Activated CD4-positive, alpha-beta T cell treated with anti-CD3 and anti-CD28 coated beads, Interleukin-2, amount 50 U/mL, for 4 hours (primary cell): Measurements from ENCODE around the gene HBA1.
"Not testable (repeated sequence)": the region's sequence is repeated elsewhere in the genome, so short reads cannot be mapped to it uniquely, and the experiment has no call there.

Experiments
- DNase-seq, 2 experiments: peaks; one replicate each; pipeline ENCODE4 v3.0.0-alpha.2; 2020

HBA1 gene

DNA sequence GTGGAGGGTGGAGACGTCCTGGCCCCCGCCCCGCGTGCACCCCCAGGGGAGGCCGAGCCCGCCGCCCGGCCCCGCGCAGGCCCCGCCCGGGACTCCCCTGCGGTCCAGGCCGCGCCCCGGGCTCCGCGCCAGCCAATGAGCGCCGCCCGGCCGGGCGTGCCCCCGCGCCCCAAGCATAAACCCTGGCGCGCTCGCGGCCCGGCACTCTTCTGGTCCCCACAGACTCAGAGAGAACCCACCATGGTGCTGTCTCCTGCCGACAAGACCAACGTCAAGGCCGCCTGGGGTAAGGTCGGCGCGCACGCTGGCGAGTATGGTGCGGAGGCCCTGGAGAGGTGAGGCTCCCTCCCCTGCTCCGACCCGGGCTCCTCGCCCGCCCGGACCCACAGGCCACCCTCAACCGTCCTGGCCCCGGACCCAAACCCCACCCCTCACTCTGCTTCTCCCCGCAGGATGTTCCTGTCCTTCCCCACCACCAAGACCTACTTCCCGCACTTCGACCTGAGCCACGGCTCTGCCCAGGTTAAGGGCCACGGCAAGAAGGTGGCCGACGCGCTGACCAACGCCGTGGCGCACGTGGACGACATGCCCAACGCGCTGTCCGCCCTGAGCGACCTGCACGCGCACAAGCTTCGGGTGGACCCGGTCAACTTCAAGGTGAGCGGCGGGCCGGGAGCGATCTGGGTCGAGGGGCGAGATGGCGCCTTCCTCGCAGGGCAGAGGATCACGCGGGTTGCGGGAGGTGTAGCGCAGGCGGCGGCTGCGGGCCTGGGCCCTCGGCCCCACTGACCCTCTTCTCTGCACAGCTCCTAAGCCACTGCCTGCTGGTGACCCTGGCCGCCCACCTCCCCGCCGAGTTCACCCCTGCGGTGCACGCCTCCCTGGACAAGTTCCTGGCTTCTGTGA is at the start of gene HBA1:
TSS of gene HBA1 (plus strand) at position 204 of the 906 bp plus-strand sequence. CDS start at position 241, 37 bp downstream.
- DNase-seq: not testable (repeated sequence)

DNA sequence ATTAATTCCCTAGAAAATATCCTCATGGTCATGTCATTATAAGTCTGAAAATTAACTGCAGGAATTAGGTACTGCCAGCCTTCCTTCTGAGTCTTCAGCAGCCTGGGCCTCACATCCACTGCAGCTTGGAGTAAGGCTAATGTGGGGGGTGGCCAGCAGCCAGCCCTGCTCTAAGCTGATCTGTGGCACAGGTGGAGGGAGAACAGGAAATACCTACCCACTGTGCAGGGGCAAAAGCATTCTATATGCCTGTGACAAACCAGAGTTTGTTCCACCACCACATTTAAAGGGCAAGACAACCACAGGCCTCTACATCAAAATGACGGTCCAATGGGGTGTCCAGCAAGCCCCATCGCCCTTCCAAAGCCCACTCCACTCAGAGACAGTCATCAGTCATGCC is 47.4 kb upstream of the HBA1 start:
- DNase-seq: no peak

DNA sequence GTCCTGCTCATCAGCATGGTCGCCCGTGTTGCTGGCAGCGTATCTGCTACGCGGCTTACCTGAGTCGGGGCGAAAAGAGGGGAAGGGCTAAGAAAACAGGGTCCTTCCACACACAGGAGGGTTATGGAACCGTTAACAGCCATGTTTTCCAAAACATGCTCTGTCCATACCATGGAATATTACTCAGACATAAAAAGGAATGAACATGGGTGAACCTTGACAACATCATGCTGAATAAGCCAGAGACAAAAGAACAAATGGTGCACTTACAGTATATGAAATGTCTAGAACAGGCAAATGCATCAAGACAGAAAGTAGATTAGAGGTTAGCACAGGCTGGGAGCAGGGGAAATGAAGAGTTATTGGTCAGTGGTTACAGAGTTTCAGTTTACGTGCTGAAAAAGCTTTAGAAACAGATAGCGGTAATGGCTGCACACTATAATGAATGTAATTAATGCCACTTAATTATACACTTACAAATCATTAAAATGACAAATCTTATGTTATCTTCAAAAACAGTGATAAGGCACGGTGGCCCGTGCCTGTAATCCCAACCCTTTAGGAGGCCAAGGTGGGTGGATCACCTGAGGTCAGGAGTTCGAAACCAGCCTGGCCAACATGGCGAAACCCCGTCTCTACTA is 45.8 kb upstream of the HBA1 start:
- DNase-seq: no peak

DNA sequence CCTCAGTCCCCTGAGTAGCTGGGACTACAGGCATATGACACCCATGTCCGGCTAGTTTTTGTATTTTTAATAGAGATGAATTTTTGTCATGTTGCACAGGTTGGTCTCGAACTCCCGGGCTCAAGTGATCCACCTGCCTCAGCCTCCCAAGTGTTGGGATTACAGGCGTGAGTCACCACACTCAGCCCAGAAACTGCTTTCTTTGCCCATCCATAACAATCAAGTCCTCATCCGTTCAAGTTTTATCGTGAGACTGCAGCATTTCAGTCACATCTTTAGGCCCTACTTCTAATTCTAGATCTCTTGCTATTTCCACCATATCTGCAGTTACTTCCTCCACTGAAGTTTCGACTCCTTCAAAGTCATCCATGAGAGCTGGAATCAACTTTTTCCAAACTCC is 44.4 kb upstream of the HBA1 start:
- no peak for DNase-seq

DNA sequence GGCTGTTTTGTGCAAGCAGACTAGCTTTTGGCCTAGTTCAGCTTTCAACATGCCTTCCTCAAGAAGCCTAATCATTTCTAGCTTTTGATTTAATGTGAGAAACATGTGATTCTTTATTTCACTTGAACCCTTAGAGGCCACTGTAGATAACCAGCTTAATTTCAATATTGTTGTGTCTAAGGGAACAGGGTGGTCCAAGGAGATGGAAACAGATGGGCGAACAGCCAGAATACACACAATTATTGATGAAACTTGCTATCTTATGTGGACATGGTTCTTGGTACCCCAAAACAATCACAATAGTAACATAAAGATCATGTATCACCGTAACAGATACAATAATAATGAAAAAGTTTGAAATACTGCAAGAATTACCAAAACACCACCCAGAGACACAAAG is 42.8 kb upstream of the HBA1 start:
- DNase-seq: no peak

DNA sequence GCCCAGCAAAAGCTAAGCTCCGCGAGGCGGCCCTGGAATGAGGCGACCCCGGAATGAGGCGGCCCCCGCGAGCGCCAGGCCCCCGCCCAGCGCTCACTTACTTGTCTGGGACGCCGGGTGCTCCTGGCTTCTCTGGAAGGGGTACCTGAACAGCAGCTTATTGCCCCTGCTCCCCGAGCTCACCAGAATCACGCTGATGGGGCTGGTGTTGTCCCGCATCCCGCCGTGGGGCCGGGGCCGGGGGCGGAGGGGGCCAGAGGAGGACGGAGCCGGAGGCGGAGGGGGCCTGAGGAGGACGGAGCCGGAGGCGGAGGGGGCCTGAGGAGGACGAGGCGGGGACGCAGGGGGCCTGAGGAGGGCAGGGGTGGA is 38.4 kb upstream of the HBA1 start:
- peak; percentile 13 to 24 for DNase-seq

DNA sequence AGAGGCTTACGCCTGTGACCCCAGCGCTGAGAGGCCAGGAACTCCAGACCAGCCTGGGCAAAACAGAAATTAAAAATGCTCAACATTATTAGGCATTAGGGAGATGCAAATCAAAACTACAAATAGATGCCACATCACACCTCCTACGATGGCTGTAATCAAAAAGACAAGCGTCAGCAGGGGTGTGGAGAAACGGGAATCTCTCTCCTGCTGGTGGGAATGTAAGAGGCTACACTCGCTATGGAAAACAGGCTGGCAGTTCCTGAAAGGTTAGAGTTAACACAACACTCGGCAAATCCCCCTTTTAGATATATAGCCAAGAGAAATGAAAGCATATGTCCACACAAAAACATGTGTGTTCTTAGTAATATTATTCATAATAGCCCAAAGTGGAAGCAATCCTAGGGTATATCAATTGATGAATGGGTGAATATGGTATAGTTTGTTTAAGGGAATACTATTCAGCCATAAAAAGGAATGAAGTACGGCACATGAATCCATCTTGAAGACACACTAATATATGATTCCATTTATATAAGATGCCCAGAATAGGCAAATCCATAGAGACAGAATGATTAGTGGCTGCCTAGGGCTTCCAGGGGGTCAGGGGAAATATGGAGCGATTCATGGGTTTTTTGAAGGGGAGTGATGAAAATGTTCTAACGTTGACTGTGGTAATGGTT is 36.2 kb upstream of the HBA1 start:
- DNase-seq: no peak

DNA sequence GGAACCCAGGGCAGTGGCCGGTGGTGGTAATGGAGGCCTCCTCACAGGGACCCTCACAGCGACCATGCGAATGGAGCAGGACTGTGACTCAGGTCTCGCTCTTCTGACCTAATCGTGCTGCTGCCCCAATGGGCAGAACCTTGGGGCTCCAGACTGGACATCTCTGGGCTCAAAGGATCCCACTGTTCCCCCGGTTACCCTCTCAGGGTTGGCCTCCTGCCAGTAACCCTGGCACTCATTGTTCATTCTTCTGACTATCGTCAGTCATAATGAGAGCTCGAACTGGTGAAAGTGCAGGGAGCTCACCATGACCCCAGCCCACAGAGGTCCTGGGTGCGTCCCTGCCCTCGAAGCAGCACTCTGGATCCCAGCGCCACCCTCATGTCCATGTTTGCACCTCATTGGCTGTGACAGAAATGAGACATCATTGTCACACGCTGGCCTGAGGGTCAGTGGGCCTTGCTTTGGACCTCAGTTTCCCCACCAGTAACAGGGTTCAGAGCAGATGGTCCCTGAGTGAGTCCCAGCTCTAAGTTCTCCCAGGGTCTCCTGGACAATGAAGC is 34.0 kb upstream of the HBA1 start:
- no peak for DNase-seq

DNA sequence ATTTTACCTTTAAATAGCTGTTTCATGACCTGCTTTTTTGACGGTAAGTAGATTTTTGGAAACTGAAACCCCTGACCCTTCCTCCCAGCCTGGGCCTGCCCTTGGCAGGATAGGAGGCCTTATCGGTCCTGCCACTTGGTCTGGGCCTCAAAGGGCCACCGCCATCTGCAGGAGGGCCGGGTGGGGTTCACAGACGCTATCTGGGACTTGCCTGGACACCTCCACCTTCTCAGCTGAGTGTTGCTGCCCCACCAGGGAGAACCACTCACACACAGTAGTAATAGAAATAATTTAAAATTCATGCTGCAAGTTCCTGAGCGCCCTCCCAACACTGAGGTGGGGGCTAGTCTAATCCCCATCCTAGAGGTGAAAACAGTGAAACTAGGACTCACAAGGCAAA is 33.4 kb upstream of the HBA1 start:
- DNase-seq: no peak

DNA sequence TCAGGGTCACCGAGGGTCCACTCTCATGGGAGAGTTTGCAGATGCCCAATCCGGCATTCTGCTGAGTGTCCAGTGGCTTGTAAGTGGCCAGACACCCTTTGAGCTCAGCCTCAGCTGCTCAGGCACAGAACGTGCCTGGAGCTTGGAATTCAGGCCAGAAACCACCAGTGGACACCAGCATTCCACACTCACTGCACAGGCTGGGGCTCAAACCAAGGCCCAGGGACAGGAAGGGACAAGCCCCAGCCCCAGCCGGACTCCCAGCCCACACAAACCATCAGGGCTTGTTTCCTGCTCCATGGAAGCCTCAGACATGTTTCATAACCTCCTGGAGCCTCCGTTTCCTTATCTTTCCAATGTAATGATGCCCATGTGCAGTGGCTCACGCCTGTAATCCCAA is 33.0 kb upstream of the HBA1 start:
- no peak for DNase-seq

DNA sequence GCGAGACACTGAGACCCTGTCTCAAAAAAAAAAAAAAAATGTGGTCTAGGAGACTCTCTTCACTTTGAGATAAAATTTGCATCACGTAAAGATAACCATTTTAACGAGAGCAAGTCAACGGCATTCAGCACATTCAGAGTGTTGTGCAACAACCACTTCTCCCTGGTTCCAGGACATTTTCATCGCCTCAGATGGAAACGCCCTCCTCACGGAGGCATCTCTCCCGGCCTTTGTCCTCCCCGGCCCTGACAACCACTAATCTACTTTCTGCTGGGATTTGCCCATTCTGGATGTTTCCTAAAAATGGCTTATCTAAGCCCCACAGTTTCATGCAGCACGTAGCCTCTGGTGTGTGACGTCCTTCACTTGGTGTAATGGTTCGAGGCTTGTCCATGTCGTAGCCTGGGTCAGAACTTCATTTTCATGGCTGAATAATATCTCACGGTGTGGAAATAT is 31.7 kb upstream of the HBA1 start:
- DNase-seq: no peak

DNA sequence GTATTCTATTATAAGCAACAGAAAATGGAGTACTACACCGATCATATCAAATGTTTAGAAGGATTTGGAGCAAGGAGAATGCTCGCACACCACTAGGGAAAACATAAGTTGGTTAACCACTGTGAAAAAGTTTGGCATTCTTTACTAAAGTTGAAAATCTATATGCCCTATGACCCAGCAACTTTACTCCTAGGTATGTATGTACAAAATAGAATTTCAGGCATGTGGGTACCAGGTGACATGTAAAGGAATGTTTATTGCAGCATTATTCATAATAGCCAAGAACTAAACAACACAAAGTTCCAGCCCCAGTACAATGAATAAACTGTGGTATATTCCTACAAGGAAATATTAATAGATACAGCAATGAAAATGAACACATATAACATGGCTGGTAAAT is 29.8 kb upstream of the HBA1 start:
- DNase-seq: no peak

DNA sequence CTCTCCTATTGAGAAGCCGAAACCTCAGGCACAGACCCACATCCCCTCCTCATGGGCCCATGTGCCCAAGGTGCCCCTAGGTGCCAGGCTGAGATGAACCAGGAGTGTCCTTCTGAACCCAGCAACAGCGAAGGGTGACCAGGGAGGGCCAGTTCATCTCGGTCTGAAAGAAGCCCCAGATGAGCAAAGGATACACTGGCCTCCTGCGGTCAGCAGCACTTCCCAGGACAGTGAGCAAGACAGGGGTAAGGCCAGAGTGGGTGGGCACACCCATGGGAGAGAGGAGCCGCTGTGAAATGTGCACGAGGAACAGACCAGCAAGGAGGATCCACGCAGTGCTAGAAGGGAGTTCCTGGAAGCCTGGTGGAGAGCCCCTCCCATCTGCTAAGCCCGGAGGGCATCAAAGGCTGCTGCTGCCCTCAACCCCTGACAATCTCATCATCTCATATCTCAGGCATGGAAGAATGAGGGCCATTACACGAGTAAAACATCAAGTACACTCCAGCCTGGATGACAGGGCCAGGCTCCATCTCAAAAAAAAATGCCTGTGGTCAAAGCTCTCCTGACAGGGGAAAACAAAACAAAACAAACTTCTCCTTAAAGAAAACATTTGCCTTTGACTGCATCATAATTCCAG is 27.3 kb upstream of the HBA1 start:
- no peak for DNase-seq

DNA sequence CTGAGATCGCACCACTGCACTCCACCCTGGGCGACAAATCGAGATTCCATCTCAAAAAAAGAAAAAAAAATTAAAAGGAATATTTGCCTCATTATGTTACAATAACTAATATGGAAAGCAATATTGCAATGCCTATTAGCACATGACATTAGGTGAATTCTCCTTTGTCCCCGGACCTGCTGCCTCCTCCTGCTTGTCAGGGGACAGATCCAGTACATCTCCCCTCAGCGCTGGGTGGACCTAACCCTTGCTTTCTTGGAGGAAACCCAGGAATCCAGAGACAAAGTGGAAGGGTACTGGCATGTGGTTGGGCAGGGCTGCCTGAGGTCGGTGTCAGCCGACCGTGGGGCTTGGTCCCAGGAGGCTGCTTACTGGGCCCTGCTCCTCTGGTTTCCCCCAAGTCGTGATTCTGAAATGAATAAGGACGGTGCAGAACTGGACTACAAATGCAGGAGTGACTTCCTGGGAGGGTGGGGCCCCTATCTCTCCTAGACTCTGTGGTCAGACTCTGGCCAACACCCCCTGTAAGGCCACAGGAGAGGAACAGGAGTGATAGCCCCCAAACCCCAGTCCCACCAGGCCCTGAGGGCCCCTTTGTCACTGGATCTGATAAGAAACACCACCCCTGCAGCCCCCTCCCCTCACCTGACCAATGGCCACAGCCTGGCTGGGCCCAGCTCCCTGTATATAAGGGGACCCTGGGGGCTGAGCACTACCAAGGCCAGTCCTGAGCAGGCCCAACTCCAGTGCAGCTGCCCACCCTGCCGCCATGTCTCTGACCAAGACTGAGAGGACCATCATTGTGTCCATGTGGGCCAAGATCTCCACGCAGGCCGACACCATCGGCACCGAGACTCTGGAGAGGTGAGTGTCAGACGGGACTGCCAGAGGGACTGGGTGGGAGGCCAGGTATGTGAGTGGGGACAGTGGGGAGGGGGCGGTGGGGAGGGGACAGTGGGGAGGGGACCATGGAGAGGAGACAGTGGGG is 24.0 kb upstream of the HBA1 start, which contains the start of gene HBZ:
TSS of gene HBZ (plus strand) at position 504 of the 988 bp plus-strand sequence. CDS start at position 770, 266 bp downstream.
- DNase-seq: no peak

DNA sequence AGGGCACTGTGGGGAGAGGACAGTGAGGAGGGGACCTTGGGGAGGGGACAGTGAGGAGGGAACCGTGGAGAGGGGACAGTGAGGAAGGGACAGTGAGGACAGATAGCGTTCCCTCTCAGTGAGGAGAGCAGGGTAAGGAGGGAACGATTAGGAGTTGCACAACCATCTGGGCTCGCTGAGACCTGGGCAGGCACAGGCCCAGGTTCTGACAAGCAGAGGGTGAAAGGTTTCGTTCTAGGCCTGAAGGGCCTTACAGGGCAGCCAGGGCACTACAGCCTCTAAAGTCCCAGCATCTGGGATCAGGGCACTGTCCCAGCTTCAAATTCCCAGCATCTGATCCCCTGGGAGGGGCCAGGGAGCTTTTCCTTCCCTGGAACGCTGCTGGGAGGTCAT is 23.4 kb upstream of the HBA1 start:
- DNase-seq: not testable (repeated sequence)

DNA sequence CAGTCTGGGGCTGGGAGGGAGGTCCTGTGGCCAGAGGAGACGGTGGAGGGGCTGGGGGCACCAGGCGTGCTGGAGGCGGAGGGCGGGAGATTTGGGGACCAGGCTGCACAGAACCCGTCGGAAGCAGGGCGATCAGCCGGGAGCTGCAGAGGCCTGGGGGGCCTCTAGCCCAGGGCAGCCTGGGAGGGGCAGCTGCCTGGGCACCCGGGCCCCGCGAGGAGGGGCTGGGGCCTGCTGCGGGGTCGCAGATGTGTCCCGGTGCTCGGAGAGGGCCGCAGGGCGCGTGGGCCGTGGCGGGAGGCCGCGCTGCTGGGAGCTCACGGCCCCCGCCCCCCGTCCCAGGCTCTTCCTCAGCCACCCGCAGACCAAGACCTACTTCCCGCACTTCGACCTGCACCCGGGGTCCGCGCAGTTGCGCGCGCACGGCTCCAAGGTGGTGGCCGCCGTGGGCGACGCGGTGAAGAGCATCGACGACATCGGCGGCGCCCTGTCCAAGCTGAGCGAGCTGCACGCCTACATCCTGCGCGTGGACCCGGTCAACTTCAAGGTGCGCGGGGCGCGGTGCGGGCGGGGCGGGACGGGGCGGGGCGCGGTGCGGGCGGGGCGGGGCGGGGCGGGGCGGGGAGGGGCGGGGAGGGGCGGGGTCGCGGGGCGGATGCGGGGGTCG is 22.8 kb upstream of the HBA1 start:
- DNase-seq: not testable (repeated sequence)

DNA sequence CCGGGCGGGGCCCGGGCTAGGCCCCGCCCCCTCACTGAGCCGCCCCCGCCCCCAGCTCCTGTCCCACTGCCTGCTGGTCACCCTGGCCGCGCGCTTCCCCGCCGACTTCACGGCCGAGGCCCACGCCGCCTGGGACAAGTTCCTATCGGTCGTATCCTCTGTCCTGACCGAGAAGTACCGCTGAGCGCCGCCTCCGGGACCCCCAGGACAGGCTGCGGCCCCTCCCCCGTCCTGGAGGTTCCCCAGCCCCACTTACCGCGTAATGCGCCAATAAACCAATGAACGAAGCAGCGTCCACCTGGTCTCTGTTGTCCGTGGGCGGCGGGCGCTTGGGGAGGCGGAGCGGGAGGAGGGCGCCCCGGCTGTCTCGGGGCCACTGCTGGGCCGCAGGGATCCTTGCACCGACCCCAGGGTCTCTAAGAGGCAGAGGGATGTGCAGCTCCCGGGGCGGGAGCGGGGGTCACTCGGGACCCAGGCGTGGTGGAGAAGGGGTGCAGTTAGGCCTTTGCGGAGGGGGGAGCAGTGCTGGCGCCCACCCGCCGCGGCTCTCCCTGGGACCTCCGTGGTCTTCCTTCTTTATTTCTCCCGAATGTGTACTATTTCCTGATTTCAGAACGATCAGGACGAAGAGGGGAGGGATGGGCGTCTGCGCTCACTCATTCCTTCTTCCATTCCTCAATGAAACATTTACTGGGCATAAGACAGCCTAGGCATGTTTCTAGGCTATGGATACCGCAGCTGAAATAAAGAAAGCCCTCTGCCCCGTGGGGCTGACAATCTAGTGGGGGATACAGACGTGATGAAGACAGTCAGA is 22.1 kb upstream of the HBA1 start:
- DNase-seq: no peak

DNA sequence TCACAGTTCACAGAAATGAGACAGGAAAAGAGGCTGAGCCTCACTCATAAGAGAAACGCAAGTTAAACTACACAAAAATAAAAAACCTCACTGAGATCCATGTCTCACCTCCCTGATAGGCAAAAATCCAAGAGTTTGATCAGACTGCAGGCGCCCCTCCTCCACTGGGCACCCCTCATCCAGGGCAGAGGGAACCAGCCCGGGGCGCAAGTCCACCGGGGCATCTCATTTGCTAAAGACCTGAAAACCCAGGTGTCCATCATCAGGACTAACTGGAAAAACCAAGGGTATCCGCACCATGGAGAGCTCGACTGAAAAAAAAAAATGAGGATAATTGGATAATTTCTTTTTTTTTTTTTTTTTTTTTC is 21.5 kb upstream of the HBA1 start:
- no peak for DNase-seq

DNA sequence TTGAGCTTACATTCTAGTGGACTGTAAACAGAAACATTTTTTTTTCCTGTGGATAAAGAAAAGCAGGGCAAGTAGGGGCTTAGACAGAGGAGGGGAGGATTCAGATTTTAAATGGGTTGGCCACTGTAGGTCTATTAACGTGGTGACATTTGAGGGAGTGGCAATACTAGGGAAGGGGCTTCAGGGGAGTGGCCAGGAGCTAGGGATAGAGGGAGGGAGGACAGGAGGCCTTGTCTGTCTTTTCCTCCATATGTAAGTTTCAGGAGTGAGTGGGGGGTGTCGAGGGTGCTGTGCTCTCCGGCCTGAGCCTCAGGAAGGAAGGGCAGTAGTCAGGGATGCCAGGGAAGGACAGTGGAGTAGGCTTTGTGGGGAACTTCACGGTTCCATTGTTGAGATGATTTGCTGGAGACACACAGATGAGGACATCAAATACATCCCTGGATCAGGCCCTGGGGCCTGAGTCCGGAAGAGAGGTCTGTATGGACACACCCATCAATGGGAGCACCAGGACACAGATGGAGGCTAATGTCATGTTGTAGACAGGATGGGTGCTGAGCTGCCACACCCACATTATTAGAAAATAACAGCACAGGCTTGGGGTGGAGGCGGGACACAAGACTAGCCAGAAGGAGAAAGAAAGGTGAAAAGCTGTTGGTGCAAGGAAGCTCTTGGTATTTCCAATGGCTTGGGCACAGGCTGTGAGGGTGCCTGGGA is 17.2 kb upstream of the HBA1 start:
- no peak for DNase-seq
